ENCODE measurements around the gene SYNC.

Gene SYNC

GRCh38 chr1:32702599-32703478 is at the start of gene SYNC:
Gene SYNC (minus strand): TSS chr1:32702770. CDS start chr1:32702660, 110 bp downstream.
- no peak for TF ChIP-seq CTCF (IDR thresholded peaks at IDR 0.05; ENCODE audit: control insufficient read depth, insufficient read depth, low read depth, low read length, missing control alignments)
- peak; percentile 34 for DNase-seq (ENCODE audit: low read depth)
- peak within 1 kb of the TSS; percentile 81 for H3K4me3 ChIP-seq (ENCODE audit: control insufficient read depth, low read depth, low read length)

GRCh38 chr1:32749771-32750170 is 47.2 kb upstream of the SYNC start:
- no peak for DNase-seq (ENCODE audit: low read depth)
- H3K4me3 ChIP-seq (ENCODE audit: control insufficient read depth, low read depth, low read length), result no peak overlapping the region
- TF ChIP-seq CTCF (IDR thresholded peaks at IDR 0.05; ENCODE audit: control insufficient read depth, insufficient read depth, low read depth, low read length, missing control alignments), result peak; percentile 8

GRCh38 chr1:32749332-32749731 is 46.8 kb upstream of the SYNC start:
- no peak overlapping the region for H3K4me3 ChIP-seq (ENCODE audit: control insufficient read depth, low read depth, low read length)
- TF ChIP-seq CTCF (IDR thresholded peaks at IDR 0.05; ENCODE audit: control insufficient read depth, insufficient read depth, low read depth, low read length, missing control alignments), result no peak
- DNase-seq (ENCODE audit: low read depth), result no peak

- no peak overlapping the region for H3K4me3 ChIP-seq (ENCODE audit: control insufficient read depth, low read depth, low read length)
- no peak for DNase-seq (ENCODE audit: low read depth)
- no peak for TF ChIP-seq CTCF (IDR thresholded peaks at IDR 0.05; ENCODE audit: control insufficient read depth, insufficient read depth, low read depth, low read length, missing control alignments)
Observed at GRCh38 chr1:32748926-32749325, 46.4 kb upstream of the SYNC start.

- no peak for TF ChIP-seq CTCF (IDR thresholded peaks at IDR 0.05; ENCODE audit: control insufficient read depth, insufficient read depth, low read depth, low read length, missing control alignments)
- no peak overlapping the region for H3K4me3 ChIP-seq (ENCODE audit: control insufficient read depth, low read depth, low read length)
- no peak for DNase-seq (ENCODE audit: low read depth)
Observed at GRCh38 chr1:32748348-32748747, 45.8 kb upstream of the SYNC start.

GRCh38 chr1:32746130-32746529 is 43.6 kb upstream of the SYNC start:
- H3K4me3 ChIP-seq (ENCODE audit: control insufficient read depth, low read depth, low read length), result no peak overlapping the region
- TF ChIP-seq CTCF (IDR thresholded peaks at IDR 0.05; ENCODE audit: control insufficient read depth, insufficient read depth, low read depth, low read length, missing control alignments), result no peak
- DNase-seq (ENCODE audit: low read depth), result no peak
